ENCODE results near the gene SLC2A2.
"Not testable (repeated sequence)": the region's sequence is repeated elsewhere in the genome, so short reads cannot be mapped to it uniquely, and the experiment has no call there.

Gene SLC2A2

DNA sequence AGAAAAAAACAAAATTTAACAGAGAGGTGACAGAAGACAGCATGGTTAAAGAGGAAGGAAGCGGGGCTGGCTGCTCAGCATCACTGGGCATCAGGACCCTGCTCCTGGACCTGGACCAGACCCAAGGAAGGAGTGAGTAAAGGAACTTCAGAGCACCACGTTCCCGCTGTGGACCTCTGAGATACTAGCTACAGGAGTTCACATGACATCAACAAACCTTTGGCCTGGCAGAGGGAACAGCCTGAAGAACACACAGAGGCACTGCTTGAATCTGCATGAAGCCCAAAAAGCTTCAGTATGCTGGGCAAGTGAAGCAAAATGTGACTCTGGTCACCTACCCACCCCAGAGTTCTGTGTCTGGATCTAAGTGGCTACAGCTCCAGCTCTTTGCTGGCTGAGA lies 38.1 kb downstream of the SLC2A2 start:
- DNase-seq (ENCODE audit: low spot score), result no peak

DNA sequence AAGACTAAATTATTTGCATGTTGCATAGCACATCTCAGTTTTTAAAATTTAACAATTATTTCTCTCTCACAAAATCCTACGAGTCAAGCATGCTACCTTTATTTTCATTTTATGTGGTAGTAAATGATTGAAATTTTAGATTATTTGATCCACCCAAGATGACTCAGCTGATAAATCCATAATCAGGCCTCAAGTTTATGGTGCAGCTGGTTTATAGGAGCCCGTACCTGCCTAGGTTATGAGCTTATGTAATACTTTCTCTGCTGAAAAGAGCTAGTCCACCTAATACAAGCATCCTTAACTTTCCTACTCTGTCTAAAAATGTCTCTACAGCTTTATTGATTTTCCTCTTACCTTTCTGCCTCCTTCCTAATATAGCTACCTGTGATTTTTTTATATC lies 41.2 kb downstream of the SLC2A2 start:
- DNase-seq (ENCODE audit: low spot score), result no peak

DNA sequence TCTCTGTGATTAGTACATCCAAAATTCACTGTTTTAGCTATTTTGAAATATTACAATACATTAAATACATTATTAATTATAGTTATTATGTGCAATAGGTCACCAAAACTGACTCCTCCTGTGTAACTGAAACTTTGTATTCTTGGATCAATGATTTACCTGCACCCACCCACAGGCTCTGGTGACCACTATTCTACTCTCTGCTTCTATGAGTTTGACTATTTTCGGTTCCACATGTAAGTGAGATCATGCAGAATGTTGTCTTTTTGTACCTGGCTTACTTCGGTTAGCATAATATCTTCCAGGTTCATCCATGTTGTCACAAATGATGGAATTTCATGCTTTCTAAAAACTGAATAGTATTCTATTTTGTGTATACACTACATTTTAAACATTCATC lies 43.8 kb downstream of the SLC2A2 start:
- DNase-seq (ENCODE audit: low spot score), result no peak

DNA sequence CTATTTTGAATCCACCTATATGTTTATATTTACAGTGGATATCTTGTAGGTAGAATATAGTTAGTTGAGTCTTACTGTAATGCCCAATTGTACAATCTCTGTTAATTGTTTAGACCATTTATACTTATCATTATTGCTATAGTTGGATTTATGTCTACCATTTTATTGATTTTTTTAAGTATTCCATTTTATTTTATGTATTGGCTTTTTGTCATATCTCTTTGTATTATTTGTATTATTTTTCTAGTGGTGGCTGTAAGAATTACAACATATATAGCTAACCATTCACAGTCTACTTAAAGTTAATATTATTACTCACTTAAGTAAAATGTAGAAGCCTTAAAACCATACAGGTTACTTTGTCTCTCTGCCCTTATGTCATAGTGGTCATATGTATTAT lies 46.1 kb downstream of the SLC2A2 start:
- no peak for DNase-seq (ENCODE audit: low spot score)

DNA sequence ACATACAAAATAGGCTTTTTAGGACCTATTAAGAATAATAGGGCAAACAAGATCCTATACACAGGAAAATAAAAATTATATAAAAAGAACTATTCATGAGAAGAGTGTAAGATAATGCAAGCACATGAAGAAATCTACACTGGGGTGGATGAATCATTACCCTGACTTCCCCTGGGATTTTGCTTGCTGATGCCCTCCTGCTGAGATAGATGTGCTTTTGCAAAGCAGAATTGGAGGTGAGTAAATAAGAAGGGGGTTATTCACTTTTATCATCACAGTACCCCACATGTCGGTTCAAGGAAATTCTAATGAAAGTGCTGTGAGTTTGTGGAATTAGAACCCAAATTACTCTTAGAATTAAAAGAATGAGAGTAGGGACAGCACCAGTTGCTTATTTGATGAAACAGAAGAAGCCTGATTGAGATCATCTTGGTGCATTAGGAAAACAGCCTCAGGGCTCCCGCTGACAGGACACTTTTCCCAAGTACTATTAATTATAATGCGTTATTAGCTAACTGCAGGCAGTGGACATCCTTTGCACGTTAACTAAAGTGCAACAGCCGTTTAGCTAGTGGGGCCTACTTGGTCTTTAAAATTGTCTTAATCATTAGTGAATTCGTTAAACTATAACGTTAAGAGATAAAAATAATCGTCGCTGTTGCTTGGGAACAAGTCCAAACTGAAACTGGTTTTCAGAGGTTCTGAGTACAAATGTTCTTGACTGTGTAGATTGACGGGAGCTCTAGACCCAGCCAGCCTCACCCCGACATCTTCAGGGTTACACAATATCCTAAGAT lies 48.4 kb downstream of the SLC2A2 start:
- no peak for DNase-seq (ENCODE audit: low spot score)

DNA sequence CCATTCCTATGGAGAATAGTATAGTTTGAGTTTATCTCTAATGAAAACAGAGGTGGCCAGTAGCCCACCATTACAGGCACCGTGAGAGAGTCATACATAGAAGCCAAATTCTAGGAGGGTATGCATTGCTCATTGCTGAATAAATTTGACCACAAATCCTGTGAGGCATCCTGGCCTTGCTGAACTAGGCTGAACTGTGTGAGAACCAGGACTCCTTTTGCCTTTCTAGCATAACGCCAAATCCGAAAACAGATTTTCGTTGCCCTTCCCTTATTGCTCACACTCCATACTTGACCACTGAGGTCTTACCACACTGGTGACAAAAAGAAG lies 50.4 kb downstream of the SLC2A2 start:
- DNase-seq (ENCODE audit: low spot score), result no peak

DNA sequence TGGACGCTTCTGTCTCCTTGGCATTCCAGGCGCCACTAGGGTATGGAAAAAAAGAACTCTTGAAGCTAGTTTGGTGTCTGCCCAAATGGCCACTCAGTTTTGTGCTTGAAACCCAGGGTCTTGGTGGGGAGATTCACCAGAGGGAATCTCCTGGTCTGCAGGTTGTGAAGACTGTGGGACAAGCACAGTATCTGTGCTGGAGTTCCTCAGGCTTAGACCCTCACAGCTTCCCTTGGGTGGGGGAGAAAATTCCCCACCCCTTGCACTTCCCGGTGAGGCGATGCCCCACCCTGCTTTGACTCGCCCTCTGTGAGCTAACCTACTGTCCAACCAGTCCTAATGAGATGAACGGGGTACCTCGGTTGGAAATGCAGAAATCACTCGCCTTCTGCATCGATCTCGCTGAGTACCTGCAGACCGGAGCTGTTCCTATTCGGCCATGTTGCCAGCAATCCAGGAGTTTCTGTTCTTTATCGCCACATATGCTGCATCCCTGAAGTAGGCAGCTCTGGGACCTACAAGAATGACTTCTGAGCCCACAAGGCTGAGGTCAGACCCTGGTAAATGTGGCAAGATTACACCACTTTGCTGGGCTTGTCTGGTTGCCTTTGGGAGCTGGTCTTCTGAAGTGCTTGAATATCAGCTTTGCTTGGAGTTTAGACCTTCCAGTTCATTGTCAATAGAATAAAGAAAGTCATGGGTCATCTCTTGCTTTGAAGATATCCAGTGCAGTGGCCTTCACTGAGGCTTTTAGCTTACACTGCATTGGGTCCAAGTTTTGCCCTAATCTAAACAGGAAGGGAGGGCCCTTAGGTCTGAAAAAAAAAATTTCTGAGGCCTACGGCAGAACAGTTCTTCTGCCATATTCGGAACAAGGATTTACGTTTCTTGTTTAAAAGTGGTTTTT lies 51.0 kb downstream of the SLC2A2 start:
- DNase-seq (ENCODE audit: low spot score), result no peak

DNA sequence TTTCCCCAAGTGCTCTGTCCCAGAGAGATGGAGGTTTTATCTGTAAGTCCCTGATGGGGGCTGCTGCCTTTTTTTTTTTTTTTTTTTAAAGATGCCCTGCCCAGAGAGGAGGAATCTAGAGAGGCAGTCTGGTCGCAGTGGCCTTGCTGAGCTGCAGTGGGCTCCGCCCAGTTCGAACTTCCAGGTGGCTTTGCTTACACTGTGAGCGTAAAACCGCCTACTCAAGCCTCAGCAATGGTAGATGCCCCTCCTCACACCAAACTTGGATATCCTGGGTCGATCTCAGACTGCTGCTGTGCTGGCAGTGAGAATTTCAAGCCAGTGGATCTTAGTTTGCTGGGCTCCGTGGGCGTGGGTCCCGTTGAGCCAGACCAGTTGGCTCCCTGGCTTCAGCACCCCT lies 51.6 kb downstream of the SLC2A2 start:
- DNase-seq (ENCODE audit: low spot score), result no peak

DNA sequence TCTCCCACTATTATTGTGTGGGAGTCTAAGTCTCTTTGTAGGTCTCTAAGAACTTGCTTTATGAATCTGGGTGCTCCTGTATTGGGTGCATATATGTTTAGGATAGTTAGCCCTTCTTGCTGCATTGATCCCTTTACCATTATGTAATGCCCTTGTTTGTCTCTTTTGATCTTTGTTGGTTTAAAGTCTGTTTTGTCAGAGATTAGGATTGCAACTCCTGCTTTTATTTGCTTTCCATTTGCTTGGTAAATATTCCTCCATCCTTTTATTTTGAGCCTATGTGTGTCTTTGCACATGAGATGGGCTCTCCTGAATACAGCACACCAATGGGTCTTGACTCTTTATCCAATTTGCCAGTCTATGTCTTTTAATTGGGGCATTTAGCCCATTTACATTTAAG lies 53.6 kb downstream of the SLC2A2 start:
- not testable (repeated sequence) for DNase-seq (ENCODE audit: low spot score)

DNA sequence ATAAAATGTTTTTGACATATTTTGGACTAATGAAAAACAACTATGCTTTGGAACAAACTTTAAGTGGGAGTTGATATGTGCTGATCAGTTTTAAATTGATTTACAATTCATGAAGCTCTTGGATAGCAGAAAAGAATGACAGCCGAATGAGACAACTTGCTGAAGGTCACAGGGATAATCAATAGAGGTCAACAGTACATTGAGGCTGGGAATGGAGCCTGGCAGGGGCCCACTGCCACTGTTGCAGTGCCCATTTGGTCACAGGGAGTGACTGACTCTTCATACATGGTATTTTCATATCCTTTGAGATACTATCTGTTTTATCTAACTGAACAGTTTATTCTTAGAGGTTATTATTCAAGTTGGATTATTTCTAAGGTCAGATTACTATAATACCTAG lies 59.4 kb downstream of the SLC2A2 start:
- DNase-seq (ENCODE audit: low spot score), result no peak

DNA sequence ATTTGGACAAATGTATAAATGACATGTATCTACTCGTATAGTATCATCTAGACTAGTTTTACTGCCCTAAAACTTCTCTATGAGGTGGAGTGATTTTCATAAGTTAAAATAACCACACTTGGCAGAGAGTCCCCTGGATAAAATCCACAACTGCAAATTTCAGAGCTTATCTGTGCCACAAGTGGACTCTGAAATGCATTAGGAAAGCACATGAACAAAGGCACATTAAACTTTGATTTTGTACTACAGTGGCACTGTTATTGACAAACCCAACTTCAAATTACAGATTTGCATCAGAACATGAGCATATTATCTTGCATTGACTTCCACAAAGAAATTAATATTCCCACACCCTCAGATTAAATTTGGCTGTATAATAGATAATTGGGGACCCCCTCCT lies 60.0 kb downstream of the SLC2A2 start:
- no peak for DNase-seq (ENCODE audit: low spot score)

DNA sequence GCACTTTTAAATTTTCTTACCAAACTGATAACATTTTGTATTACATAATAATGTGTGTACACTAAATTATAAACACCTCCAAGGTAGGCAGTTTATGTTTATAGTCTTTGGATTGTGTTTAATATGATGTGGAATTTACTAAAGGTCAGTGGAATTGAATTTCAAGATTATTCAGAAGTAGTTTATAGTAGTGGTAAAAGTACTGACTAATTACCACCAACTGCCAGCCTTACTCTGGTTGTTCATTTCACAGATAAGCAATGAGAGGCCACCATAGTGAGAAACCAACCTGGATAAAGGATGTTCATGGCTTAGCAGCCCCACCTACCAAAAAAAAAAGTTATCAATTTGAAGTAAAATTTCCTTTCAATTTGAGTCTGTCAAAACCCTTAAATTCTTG lies 64.1 kb downstream of the SLC2A2 start:
- DNase-seq (ENCODE audit: low spot score), result no peak

DNA sequence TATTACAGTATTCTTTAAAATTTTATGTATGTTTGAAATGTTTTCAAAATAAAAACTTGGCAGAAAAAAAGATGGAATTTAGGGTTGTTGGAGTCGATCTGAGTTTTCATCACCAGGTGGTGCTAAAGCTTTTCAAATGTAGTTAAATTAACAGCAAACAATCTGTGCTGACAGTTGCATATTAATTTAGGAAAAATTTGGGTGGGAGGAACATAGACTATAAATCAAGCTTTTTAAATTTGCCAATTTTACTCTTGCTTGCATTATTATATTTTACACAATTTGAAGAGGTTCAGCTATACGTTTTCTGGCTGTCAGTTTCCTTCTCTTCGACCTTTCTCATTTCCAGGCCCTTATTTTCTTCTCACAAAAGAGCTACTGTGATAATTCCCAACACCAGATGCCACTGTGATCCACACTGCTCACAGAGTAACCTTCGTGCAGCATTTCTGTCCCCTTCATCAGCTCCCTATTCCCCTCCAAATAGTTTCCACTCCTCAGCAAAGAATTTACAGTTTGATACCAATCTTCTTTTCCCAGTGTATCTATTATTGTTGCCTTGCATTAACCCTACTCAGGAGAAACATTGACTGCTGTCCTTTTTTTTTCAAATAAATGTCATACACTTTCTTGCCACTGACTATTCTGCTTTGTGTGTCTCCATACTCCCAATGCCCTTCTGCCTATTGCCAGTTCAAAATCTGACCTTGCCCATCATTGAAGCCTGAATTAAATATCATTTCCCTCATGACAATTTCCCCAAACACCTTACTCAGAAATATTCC lies 64.7 kb downstream of the SLC2A2 start:
- DNase-seq (ENCODE audit: low spot score), result no peak

DNA sequence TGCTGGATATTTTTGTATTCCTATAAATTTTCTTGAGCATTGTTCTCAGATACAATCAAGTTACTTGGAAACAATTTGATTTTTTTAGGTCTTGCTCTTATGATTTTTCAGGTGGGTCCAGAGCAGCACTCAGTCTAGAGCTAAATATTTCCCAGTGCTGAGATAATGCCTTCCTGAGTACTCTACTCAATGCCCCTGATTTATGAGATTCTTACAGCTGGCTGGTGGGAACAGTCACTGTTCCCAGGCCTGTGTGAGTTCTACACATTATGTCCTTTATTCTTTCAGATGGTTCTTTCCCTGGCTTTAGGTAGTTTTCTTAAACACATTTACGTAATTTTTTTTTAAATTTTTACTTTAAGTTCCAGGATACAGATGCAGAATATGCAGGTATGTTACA lies 67.1 kb downstream of the SLC2A2 start:
- no peak for DNase-seq (ENCODE audit: low spot score)

DNA sequence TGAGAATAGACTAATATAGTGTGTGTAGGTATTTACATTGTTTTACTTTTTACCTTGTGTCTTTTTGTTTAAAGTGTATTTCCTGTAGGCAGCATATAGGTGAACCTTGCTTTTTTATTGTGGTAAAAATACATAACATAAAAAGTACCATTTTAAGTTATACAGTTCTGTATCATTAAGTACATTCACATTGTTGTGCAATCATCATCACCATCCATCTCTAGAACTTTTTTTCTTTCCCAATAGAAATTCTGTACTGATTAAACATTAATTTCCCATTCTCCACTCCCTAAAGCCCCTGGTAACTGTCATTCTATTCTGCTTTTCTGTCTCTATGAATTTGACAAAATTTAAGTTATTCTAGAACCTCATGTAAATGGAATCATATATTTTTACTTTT lies 69.9 kb downstream of the SLC2A2 start:
- no peak for DNase-seq (ENCODE audit: low spot score)

DNA sequence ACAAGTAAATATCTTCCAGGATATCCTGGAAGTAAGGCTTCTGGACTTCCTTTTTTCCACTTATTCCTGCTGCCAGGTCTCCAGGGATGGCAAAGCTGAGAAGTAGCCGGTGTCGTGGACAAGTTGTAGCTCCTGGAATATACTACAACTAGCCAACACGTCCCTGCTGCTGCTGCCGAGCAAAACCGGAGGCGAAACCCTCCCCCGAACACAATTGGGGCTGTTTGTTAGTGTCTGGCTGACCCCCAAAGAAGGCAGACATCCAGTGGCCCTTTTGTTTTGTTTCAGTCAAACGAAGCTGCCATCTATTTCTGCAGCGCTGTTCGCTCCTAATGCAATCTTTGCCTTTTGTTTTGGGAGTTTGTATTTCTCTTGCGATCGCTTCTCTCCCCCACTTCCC lies 72.8 kb downstream of the SLC2A2 start:
- DNase-seq (ENCODE audit: low spot score), result no peak

DNA sequence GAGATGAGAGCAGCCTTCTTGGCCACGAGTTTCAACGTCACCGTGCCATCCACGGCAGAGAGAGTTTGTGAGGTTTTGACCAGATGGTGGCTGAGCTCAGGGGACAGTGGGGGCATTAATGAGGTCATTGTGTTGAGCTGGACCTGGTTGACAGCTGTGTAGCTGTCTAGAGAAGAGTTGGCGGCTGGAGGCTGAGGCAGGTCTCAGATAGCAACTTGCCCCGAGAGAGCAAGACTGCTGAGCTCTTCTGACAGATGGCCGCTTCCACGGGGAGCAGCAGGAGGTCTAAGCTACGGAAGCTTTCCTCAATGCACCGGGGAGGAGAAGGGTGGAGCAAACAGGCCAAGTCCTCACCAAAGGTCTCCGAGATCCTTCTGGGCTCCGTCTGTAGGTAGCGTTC lies 73.3 kb downstream of the SLC2A2 start:
- DNase-seq (ENCODE audit: low spot score), result no peak

DNA sequence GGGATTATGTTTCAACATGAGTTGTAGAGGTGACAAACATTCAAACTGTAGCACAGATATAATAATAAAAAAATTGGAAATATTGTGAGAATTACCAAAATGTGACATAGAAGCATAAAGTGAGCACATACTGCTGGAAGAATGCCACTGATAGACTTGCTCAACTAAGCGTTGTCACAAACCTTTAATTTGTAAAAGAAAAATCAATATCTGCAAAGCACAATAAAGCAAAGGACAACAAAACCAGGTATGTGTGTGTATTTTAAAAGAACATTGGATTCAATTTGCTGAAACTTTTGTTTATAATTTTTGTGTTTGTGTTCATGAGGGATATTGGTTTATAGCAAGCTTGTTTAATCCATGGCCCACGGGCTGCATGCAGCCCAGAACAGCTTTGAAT lies 77.3 kb downstream of the SLC2A2 start:
- DNase-seq (ENCODE audit: low spot score), result no peak

DNA sequence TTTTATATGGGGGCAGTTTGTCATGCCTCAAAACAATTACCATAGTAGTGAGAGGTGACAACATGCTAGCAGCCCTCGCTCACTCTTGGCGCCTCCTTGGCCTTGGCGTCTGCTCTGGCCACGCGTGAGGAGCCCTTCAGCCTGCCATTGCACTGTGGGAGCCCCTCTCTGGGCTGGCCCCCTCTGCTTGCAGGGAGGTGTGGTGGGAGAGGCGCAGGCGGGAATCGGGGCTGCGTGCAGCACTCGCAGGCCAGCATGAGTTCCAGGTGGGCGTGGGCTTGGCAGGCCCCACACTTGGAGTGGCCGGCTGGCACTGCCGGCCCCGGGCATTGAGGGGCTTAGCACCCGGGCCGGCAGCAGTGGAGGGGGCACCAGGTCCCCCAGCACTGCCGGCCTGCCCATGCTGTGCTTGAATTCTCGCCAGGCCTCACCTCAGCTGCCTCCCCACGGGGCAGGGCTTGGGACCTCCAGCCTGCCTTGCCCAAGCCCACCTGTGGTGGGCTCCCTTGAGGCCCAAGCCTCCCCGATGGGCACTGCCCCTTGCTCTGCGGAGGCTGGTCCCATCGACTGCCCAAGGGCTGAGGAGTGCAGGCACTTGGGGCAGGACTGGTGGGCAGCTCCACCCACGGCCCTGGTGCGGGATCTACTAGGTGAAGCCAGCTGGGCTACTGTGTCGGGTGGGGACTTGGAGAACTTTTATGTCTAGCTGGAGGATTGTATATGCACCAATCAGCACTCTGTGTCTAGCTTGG lies 79.3 kb downstream of the SLC2A2 start:
- no peak for DNase-seq (ENCODE audit: low spot score)

All from left forelimb (tissue), 1 donor.